NCI-H524 treated with DMSO at 0.1 percent for 48 hours (cell line): ENCODE data around the gene TSPAN9.

ENCODE experiments used
- DNase-seq: peaks from one replicate; lab custom pipeline; 2025; lab: John Stamatoyannopoulos, UW

Gene TSPAN9

DNA sequence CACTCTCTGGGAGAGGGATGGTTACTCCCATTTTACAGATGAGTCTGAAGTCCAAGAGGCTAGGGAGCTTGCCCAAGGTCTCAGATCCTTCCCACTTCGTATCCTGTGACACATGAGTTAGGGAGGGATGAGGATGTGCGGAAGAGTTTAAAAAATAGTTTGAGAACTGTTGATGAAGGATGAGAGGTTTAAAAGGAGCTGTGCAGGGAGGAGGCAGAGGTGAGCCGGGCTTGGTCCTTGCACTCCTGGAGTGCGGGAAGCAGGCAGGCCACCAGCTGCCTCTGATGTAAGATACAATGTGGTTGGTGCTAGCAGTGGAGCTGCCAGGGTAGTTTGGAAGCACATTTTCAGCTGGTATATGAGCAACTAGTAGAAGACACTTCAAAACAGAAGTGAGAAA is 46.5 kb downstream of the TSPAN9 start:
- no peak for DNase-seq

DNA sequence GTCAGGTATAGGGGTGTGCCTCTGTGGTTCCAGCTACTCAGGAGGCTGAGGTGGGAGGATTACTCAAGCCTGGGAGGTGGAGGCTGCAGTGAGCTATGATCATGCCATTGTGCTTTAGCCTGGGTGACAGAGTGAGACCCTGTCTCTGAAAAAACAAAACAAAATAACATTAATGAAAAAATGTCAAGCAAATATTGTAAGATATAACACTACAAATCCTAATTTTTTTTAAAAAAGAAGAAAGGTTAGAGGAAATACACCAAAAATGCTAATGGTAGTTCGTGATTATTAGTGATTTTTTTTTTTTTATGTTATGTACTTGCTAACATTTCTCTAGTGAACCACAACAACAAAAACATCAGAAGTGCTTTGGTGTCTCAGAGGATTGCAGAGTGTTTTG is 47.7 kb downstream of the TSPAN9 start:
- no peak for DNase-seq

GRCh38 chr12:3125674-3126073 is 48.5 kb downstream of the TSPAN9 start:
- no peak for DNase-seq

DNA sequence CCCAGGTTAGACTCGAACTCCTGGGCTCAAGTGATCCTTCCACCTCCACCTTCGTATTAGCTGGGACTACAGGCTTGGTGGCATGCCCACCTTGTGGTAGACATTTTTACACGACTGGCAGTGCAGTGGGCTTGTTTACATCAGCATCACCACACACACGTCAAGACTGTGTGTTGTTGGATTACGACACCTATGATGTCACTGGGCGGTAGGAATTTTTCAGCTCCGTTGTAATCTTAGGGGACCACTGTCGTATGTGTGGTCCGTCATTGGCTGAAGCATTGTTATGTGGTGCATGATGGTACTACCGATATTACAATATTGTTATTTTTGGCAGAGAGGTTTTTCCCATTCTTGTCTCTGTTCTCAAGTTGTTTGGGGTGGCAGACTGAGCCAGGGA is 50.7 kb downstream of the TSPAN9 start:
- no peak for DNase-seq

- no peak for DNase-seq
Observed at GRCh38 chr12:3128498-3129293, 51.5 kb downstream of the TSPAN9 start.

DNA sequence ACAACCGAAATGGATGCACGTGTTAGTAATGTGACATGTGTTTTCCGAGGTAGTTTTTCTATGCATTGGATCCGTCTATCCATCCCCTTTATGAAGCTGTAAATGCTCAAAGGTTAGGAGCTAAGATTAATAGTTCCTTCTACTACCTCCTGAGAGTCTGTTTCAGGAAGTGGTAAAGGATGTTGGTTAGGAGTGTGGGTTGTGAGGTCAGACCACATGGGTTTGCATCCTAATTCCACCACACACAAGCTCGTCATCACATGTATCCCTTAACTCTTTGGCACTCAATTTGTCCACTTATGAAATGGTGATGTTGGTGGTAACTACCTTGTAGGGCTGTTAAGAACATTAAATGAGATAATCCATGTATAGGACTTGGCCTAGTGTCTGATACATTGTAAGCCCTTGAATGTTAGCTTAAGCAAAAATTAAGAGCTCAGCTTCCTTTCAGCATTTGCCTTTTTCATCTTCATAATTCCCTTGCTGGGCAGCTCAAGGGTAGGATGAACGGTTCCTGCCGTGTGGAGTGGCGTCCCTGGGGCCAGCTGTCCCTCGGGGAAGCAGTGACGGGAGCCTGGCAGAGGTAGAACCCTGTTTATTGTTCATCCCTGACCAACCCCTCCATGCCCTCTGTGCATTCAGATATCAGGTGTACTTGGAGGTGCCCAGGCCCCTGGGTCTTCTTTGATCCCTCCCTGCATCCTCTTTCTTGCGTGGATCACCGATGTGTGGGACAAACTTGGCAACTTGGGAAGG is 52.3 kb downstream of the TSPAN9 start:
- DNase-seq = no peak

GRCh38 chr12:3130057-3130830 is 53.1 kb downstream of the TSPAN9 start:
- DNase-seq = no peak

- DNase-seq = no peak
Observed at GRCh38 chr12:3131129-3131528, 54.0 kb downstream of the TSPAN9 start.

GRCh38 chr12:3132636-3133404 is 55.6 kb downstream of the TSPAN9 start:
- no peak for DNase-seq

GRCh38 chr12:3133405-3133783 is 56.2 kb downstream of the TSPAN9 start:
- no peak for DNase-seq

- DNase-seq = no peak
Observed at GRCh38 chr12:3134126-3134525, 56.9 kb downstream of the TSPAN9 start.

GRCh38 chr12:3134526-3135135 is 57.5 kb downstream of the TSPAN9 start:
- DNase-seq = no peak

- peak; percentile 17 for DNase-seq
Observed at GRCh38 chr12:3135522-3136461, 58.6 kb downstream of the TSPAN9 start.

GRCh38 chr12:3136641-3137267 is 59.6 kb downstream of the TSPAN9 start:
- DNase-seq = no peak

- no peak for DNase-seq
Observed at GRCh38 chr12:3137268-3137781, 60.1 kb downstream of the TSPAN9 start.

DNA sequence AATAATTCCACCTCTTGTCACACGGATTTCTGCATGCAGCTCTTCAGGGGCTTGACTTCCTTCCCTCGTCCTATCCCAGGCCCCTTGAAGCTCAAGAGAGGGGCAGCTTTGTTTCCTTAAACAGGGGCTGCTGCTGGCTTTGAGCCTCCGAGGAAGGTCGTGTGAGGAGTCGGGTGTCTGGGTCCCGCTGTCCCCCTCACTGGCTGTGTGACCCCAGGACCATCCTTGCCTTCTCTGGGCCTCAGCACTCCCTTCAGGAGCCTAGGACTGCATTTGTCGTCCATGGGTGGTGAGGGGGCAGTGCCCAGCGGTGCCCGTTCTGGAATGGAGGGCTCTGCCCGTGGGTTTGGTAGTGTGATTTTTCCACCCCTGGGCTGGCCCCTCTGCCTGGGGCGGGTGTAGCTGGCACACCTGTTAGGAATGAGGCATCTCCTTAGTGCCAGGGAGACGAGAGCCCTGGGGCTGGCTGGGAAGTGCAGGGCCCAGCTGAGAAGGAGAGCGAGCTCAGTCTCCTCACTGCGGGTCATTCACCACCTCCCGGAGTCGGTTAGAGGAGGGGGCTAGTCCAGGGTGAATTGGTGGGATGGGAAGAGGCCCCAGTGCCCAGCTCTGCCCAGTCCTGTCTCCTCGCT is 60.8 kb downstream of the TSPAN9 start:
- no peak for DNase-seq

DNA sequence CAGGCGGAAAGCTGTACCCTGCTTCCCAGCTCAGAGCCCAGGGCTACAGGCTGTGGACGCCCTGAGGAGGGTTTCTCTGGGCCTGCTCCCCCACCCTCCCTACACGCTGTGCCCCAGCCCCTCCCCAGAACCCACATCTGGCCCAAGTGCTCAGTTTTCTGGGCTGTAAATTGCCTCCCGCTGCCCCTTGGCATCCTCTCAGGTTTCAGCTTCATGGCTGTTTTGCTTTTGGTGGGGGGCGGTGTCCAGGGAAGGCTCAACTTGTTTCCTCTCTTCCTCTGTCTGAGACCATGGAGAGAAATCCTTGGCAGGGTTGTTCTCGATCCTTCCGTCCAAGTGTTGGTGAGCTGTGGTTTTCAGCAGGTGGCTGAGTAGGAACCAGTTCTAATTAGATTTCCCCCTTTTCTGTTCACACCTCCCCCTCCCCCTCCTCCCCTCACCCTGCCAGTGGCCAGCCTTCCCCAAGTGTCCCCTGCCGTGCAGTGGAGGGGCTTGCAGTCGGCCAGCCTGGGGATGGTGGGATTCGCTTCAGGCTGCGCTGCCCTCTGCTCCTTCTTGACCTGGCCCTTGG is 61.8 kb downstream of the TSPAN9 start:
- DNase-seq = no peak

DNA sequence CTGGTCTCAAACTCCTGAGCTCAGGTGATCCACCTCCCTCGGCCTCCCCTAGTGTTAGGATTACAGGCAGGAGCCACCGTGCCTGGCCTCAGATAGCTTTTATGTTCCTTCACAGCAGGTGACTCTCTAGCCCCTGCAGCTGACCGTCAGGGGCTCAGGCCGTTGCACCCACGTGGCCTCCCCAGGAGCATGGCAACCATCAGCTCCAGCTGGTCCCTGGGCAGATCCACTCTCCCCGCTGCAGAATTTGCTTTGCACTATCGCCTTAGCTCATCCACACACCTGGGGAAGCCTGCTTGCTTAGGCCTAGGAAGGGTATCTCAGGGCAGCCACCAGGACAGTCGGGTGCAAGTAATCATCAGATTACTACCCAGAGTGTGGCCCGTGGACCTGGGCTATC is 62.6 kb downstream of the TSPAN9 start:
- no peak for DNase-seq

DNA sequence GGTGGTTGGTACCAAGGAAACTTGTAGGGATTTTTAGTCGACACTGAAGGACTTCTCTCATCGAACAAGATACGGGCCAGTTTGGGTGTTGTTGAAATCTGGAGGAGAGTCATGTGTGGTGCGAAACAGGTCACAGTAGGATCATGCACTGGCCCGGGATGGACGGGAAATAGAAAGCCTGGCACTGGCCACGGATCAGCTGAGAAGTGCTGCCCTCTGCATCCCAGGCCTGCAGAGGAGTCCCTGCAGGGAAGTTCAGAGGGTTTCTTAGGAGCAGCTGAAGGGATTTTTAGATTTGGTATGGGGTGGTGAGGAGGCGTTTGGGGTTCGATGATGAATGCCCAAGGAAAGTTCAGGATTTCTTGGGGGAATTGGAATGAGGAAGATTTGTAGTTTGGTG is 63.1 kb downstream of the TSPAN9 start:
- no peak for DNase-seq
